ENCODE measurements around the gene MOB1B.

Gene MOB1B

DNA sequence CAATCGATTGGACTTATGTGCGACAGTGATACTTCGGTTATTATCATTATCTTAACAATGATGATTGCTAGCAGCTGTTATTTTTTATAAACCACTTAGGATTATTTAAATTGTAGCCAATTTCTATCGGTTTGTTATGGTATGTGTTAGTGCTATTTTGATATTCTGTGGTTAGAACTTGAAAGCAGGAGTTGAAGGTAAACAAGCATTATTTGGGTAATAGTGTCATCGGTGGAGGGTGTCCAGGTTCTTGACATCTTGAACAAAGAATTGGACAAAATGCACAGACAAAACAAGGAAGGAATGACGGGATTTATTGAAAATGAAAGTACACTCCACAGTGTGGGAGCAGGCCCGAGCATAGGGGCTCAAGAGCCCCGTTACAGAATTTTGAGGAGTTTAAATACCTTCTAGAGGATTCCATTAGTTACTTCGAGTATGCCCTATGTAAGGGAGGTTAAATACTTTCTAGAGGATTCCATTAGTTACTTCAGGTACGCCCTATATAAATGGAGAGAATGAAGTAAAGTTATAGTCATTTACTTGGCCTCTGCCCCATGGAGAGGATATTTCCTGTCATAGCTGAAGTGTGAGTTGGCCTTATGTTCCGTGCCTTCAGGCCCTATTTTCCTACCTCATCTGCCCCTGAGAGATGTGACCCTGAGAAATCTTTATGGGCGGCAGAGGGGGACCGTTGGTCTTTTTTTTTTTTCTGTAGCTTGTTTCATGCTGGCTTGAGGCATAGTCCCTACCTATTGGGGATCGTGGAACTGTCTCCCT is 13.1 kb downstream of the MOB1B start:
- DNase-seq: no peak

DNA sequence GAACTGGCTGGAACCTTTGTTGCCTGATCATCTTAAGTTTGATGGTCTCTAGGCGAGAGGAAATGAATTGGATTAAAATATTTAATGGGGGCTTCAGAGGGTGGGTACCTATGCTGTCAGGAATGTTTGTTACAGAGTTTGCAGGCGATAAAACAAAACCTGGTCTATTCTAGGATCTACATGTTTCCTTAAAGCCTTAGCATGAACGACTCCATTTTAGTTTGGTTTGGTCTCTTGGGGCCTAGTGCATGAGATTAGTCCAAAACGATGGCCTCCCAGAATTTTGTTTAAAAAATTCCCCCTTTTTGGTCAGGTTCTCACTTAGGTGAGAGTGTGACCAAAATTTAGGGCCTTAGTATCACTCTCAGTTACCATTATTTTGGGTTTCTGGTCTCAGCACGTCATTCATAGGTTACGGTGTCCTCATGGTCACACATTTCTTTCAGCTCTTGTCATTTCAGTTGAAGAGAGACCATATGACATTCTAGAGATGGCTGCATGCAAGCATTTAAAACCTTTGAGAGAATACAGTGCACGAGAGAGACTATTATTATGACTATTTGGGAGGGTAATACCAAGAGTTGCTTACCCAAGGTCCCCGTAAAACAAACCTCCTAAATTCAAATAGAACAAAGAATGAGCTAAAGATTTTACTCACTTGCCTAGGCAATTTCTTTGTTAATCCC is 13.8 kb downstream of the MOB1B start:
- DNase-seq: no peak

DNA sequence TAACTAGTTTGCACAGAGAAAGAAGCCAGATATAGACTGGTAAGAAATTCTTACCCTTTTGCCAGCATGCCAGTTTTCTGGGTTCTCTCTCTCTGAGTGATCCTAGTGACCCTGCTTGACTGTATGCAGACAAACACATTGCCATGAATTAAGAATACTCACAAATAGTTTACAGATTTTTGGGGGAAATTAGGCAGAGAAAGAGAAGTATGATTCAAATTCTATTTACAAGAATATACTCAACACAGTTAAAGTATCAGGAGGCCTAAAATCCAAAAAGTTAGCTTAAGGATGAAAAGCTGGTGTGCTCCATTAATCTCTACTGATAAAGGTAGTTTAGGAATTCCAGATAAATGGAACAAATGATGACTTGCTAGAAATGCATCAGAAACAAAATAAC is 18.4 kb downstream of the MOB1B start:
- no peak for DNase-seq

DNA sequence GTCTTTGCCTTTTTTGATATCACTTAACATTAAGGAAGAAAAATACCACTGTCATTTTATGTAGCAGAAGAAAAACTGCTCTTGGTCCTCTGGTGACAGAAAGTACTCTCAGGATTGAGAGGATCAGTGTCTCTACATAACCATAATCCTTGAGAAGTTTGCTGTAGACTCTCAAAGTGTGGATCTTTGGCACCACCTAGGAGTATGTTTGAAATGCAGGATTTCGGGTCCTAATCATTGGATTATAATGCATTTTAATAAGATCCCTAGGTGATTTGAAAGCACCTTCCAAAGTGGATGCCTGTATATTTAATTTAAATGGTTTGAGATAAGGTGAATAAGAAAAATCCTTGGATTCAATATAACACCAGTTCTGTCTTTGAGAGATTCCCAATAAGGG is 23.2 kb downstream of the MOB1B start:
- no peak for DNase-seq

DNA sequence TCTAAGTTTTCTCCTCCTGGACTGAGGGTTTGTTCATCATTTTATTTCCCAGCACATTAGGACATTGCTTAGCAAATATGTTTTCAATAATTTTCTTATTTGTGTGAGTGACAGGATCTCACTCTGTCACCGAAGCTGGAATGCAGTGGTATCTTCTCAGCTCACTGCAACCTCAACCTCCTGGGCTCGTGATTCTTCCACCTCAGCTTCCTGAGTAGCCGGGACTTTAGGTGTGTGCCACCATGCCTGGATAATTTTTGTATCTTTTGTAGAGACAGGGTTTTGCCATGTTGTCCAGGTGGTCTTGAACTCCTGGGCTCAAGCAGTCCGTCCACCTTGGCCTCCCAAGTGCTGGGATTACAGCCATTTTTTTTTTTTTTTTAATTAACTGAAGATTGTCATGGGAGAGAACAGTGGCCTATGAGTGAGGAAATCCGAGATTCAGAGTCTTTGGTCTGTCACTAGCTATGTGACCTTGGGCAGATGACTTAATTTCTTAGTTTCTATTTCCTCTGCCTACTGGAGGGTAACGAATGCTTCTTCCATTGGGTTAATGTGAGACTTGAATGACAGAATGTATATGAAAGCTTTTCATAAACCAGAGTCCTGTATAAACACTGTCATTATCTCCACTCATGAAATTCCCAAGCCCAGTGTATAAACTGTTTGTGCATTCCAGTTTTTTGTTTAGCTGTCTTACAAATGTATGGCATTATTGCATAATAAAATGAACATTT is 23.9 kb downstream of the MOB1B start:
- DNase-seq: peak; percentile 54 to 58

DNA sequence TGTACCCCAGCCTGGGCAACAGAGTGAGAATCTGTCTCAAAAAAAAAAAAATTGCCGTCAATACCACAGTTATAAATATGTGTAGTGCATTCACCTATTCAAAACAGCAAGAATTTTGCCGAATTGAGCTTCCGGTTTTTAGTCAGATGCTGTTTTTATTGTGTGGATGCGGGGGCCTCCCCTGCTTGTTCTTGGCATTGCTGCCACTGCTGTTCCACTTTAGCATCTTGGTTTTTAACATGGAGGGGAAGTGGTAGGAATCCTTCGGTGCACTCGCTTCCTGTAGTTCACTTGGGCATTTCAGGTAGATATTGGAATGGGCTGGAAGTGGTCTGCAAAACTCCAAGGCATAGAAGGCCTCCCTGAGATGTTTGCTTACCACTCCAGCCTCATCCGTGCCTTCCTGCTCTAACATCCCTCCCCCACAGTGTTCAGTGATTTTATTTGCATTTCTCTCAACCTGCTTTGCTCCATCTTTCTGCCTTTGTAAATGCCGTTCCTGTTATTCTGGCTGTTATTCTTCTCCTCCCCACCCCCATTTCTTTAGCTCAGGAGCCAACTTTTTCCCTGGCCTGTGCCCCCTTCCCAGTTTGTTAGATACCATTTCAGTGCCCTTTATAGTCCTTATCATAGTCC is 25.5 kb downstream of the MOB1B start:
- DNase-seq: peak; percentile 53 to 58

DNA sequence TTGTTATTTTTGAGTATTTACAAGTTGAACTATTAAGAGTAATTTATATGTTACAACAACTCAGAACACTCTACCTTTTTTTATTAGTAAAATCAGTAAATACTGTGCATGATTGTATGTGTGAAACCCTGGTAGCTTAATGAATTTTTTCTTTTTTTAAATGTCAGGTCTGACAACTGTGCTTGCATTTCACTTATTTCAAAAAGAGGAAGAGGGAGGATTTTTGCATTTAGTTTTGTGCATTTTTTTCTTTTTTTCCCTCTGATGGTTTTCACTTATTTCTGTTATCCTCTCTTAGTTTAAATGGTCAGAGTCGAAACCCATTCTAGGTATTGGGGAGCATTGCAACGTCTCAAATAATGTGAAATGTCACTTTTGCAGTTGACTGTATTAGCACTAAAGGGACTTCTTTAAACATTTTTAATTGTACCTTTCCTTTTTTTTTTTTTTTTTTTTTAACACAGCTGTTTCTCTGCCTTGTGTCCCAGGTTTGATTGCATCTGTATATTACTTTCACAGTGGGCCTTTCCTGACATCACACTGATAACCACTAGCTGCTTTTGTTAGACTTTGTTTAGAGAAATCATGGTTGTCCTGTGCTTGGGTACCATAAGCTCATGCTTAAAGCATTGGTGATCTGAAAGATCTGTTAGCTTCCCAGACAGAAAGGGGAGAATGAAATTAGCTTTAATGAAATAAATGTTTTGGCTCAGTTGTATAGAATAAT is 28.5 kb downstream of the MOB1B start:
- peak in 1 of 2 donors; percentile 40 for DNase-seq

DNA sequence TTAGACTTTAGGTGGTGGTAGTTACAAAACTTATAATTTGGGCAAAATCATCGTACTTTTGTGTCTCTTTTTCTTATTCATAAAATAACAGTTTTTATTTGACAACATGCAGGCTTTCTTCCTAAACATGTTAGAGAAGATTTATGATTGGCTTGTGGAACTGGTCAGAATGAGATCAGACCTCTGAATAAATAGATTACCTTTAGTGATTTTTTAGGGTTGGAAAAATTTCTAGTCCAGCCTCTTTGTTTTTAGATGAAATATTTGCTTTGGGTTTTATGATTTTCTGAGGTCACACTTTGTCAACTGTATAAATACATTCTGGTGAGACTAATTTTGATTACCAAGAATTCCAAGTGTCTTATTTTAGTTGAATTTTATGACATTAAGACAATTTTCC is 29.2 kb downstream of the MOB1B start:
- no peak for DNase-seq

DNA sequence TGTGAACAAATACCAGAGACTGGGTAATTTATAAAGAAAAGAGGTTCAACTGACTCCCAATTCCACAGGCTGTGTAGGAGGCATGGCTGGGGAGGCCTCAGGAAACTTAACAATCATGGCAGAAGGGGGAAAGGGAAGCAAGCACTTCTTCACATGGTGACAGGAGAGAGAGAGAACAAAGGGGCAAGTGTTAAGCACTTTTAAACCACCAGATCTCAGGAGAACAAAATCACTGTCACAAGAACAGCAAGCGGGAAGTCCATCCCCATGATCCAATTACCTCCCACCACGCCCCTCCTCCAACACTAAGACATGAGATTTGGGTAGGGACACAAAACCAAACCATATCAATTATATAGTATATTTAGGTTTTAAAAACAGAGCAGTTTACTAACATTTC is 30.8 kb downstream of the MOB1B start:
- DNase-seq: no peak

DNA sequence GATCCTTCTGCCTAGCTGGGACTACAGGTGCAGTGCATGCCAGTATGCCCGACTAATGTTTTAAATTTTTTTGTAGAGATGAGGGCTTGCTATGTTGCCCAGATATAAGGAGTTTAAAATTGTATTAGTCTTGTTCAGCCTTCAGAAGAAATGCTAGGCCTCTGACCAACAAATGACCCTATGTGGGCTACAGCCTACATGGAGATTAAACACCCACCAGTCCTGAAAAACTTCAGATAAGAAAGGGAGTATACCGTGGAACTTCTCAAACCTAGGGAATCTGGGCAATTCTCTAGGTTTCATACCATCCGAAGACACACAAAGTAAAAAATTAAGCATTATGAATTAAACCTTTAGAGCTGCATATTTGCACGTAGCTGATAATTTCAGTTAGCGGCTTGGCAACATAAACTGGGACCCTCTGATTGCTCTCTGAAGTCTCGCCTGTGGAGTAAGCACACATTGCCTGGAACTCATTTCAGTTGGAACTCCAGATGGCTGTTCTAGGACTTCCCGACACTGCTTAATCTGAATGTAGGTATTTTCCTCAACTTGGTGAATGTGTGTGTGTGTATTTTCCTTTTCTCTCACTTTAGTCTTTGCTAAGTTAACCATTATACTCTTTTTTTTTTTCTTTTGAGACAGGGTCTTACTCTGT is 33.0 kb downstream of the MOB1B start:
- no peak for DNase-seq

DNA sequence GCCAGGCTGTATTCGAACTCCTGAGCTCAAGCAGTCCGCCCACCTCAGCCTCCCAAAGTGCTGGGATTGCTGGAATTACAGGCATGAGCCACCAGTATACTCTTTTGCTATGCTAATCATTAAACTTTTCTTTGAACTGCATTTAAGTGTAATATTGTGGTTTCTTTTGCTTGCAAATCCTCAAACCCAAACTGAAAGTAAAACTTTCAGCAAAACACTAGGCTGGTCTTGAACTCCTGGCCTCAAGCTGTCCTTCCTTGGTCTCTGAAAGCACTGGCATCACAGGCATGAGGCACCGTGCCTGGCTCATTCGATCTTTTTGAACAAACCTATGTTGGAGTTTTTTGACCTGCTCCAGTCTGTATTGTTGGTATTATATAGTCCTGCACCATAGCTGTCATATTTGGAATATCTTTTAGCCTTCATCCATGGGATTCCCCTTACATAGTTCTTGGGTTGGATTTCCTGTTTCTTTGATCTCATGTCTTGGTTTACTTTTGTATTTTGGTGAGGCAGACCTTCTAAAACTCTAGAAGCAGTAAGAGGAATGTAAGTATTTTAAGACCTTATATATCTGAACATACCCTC is 34.1 kb downstream of the MOB1B start:
- DNase-seq: no peak

DNA sequence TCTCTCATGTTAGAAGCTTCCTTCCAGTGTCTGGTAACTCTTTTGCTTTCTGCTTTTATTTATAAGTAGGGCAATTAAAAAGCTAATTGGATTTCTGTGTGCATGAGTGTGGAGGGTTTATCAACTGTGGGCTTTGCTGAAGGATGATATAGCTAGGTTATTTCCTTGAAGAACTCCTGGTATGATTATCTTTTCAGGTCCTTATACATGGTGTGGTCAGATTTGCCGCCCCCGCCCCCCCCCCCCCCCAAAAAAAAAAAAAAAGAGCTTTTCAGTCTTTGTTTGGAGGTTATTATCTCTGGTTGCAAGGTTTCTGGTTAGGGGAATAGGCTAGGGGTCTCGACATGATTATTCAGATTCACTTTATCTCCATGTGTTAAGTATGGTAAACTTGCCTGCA is 35.9 kb downstream of the MOB1B start:
- no peak for DNase-seq

DNA sequence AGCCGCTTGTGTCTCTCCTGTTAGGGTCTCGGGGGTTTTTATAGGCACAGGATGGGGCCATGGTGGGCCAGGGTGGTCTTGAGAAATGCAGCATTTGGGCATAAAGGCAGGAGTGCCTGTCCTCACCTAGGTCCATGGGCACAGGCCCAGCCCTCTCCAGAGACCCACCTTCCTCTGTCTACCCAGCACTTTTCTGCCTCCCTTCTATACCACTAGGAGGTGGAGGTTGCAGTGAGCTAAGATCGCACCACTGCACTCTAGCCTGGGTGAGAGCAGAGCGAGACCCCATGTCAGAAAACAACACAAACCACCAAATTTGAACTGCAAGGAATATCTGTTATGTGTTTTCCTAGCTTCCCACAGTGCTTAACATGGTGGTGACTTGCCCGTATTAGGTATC is 38.0 kb downstream of the MOB1B start:
- no peak for DNase-seq

DNA sequence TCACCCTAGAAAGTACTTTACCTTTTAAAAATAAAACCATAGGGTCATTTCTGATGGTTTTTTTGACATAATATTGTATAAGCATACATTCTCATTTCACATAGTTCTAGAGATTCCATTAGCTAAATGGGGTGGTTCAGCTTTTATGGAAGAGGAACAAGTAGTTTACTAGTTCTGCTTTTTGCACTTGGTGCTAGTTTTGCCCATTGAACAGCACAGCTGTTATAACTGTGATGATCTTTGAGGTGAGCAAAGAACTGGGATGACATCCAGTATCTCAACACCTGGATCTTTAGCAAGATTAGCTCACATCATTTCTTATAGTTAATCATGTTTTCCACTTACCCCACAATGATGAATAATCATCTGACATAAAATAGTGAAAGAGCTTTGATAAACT is 40.9 kb downstream of the MOB1B start:
- peak; percentile 58 to 76 for DNase-seq

DNA sequence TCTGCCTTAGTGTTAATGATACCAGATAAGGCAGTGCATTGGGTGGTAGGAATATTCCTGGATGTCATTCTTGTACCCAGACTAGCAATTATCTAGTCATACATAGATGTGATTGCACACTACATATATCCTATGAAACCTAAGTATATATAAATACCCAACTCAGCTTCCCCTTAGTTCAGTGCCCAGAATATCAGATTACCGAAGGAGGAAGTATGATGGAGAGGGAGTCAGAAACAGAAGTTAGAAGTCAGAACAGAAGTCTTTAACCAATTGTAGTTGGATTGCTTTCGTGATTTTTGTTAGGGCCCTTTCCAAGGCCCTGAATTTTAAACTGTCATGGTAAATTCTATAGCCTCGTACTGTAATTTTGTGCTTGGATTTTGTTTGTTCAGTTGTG is 42.9 kb downstream of the MOB1B start:
- peak; percentile 64 to 90 for DNase-seq

DNA sequence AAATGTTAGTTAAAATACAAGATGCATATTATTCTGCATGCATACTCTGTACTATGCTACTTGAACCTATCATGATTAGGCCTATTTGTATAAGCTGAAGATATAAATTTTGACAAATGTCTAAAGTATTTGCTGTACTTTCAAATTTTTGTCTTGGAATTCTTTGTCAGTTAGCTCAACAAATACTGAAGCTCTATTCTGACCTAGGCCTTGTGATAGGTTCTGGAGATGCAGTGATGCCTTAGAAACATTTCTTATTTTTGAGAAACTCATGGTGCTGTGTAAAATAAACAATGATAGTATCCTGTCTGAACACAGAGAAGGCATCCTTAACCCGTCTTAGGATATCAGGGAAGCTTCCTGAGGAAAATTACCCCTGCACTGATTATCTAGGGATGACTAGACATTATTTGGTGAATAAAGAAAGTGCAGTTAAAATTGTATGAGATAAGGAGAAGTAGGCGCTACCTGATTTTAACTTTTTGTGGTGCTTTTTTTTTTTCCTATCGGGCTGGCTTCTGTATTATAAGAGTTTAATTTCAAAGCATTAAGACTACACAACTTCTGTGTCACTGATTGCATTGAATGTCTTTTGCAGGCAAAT is 43.4 kb downstream of the MOB1B start:
- DNase-seq: no peak

DNA sequence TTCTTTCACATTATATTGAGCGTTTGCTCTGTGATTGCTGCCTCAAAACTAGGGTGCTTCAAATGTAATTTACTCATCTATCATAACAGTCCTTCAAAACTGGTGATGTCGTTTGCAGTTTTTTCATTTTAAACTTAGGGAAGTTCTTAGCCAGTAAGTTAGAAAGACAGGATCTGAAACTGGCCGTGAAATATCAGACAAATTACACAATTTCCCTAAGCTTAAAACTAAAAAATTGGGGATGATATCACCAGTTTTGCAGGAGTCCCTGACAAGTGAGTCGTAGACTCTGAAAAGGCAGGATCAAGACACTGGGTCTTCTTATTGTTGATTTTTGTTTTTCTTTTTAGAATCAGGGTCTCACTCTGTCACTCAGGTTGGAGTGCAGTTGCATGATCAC is 44.8 kb downstream of the MOB1B start:
- DNase-seq: peak; percentile 75 to 94

DNA sequence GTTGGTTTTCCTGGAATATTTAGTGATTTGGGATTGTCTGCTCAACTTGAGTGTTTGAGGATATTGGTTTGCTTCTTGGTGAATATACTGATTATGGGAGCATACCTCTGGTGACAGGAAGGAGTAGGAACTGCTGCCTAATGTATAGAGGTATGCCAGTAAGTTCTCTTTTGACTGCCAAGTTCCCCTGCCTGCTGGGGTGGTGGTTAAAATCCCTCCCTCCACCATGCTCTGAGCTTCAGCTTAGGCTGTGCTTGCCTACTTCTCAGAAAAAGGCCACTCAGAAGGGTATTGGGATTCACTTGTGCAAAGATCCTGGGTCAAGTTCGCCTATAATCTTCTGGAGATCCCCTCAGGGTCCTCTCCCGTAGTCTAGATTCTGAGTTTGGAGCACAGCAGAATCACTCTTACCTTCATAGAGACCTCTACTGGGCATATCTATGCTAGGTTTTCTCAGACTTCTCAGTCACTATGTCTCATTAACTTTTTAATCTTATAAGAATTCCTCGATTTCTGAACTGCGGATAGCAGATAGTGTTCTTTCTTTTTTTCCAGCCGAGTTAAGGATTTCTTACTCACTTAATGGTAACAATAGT is 46.6 kb downstream of the MOB1B start:
- DNase-seq: peak; percentile 37 to 40

DNA sequence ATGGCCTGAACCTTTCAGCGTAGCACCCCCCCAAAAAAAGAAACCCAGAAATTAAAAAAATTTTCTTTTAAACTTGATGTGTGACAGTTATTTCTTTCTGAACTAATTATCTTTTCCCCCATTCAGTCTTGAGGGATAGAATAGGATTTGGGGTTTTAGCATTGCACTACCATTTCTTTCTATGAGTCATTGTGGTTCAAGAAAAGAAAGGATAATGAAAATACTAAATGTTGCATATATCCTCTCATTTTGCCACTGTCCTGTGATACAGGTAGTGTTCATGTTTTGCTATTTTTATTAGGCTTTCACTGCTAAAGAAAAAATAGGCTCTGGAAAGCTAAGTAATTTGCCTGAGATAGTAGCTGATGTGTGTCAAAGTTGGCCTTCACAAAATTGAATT is 51.9 kb downstream of the MOB1B start:
- no peak for DNase-seq

DNA sequence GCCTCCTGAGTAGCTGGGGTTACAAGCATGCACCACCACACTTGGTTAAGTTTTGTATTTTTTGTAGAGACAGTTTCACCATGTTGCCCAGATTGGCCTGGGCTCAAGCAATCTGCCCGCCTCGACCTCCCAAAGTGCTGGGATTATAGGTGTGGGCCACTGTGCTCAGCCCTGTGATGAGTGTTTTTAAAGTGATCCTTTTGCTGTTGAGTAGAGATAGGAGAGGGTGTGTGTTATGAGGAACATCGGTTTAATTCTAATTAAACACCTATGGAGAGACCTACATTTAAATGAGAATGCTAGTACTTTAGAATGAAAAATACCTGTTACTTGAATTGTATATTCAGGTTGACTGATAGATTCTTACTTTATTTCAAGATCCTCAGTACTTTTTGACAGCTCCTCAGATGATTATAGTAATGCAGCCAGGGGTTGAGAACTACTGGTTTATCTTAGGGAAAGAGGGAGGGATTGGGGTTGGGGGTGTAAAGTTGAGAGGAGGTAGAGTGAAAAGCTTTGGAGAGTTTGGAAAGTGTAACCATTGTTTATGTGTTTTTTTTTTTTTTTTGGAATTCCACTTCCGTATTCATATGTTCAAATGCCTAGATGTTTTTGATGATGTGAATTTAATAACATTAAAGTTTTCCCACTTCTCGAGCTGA is 54.5 kb downstream of the MOB1B start:
- DNase-seq: no peak
